Measurements from ENCODE around the gene CACNA1B. TPM values are rescaled to one million over a fixed set of nuclear protein-coding genes. Genes with fewer than 3 reads are reported as not detected.
"Not testable (repeated sequence)": the region's sequence is repeated elsewhere in the genome, so short reads cannot be mapped to it uniquely, and the experiment has no call there.

The CACNA1B gene
- total and polyA plus RNA-seq, 8 donors = 0.15 to 0.34 (median 0.29) TPM; not detected in 1

- H3K4me3 ChIP-seq; H3K27me3 ChIP-seq; H3K27ac ChIP-seq; intact Hi-C loops (cut with DNase I); H3K36me3 ChIP-seq; H3K9me3 ChIP-seq; H3K4me1 ChIP-seq; DNase-seq; ATAC-seq: not testable (repeated sequence)
Measured at GRCh38 chr9:137889966-137890365, 12.4 kb downstream of the CACNA1B start.

- H3K27ac ChIP-seq; ATAC-seq; intact Hi-C loops (cut with DNase I); H3K4me3 ChIP-seq; H3K9me3 ChIP-seq; H3K27me3 ChIP-seq; H3K36me3 ChIP-seq; H3K4me1 ChIP-seq; DNase-seq: not testable (repeated sequence)
Measured at GRCh38 chr9:137890768-137891587, 13.4 kb downstream of the CACNA1B start.

- TF ChIP-seq CTCF (IDR thresholded peaks at IDR 0.05) = no peak
- H3K9me3 ChIP-seq = no peaks in the 10 kb centered on the region
- no peaks in the 10 kb centered on the region for H3K4me1 ChIP-seq
- no peak overlapping the region for H3K27ac ChIP-seq
- DNase-seq = no peak
- intact Hi-C loops (cut with DNase I) = no loop called here
- peaks cover 0 to 7% of the 10 kb centered on the region in 2 donors for H3K27me3 ChIP-seq
- no peak for ATAC-seq
- H3K36me3 ChIP-seq = no peaks in the 10 kb centered on the region
- no peak overlapping the region for H3K4me3 ChIP-seq
Measured at GRCh38 chr9:137891588-137892423, 14.2 kb downstream of the CACNA1B start.

- H3K4me1 ChIP-seq = no peaks in the 10 kb centered on the region
- ATAC-seq (no peak), DNase-seq (no peak)
- intact Hi-C loops (cut with DNase I) = no loop called here
- no peak for TF ChIP-seq CTCF (IDR thresholded peaks at IDR 0.05)
- no peak overlapping the region for H3K4me3 ChIP-seq
- no peaks in the 10 kb centered on the region for H3K9me3 ChIP-seq
- H3K27ac ChIP-seq = no peak overlapping the region
- no peaks in the 10 kb centered on the region for H3K36me3 ChIP-seq
- H3K27me3 ChIP-seq = peaks cover 0 to 7% of the 10 kb centered on the region in 2 donors
Measured at GRCh38 chr9:137892424-137893191, 15.0 kb downstream of the CACNA1B start.

GRCh38 chr9:137893670-137894069 is 16.1 kb downstream of the CACNA1B start:
- no peak overlapping the region for H3K4me3 ChIP-seq
- intact Hi-C loops (cut with DNase I) = no loop called here
- no peak for ATAC-seq
- H3K9me3 ChIP-seq = no peaks in the 10 kb centered on the region
- H3K4me1 ChIP-seq = no peaks in the 10 kb centered on the region
- no peak overlapping the region for H3K27ac ChIP-seq
- DNase-seq = no peak
- TF ChIP-seq CTCF (IDR thresholded peaks at IDR 0.05) = no peak
- peaks cover 0 to 7% of the 10 kb centered on the region in 2 donors for H3K27me3 ChIP-seq
- H3K36me3 ChIP-seq = no peaks in the 10 kb centered on the region

Data from left lung (tissue), 10 donors.